ENCODE results near the gene PCDHB4.

DNA sequence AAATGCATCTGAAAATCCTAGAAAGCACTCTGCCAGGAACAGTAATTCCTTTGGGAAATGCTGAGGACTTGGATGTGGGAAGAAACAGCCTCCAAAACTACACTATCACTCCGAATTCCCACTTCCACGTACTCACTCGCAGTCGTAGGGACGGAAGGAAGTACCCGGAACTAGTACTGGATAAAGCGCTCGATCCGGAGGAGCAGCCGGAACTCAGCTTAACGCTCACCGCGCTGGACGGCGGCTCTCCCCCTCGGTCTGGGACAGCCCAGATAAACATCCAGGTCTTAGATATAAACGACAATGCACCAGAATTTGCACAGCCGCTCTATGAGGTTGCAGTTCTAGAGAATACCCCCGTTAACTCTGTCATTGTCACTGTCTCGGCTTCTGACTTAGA is 20.6 kb upstream of the PCDHB4 start:
- TF ChIP-seq, protein P1, sequence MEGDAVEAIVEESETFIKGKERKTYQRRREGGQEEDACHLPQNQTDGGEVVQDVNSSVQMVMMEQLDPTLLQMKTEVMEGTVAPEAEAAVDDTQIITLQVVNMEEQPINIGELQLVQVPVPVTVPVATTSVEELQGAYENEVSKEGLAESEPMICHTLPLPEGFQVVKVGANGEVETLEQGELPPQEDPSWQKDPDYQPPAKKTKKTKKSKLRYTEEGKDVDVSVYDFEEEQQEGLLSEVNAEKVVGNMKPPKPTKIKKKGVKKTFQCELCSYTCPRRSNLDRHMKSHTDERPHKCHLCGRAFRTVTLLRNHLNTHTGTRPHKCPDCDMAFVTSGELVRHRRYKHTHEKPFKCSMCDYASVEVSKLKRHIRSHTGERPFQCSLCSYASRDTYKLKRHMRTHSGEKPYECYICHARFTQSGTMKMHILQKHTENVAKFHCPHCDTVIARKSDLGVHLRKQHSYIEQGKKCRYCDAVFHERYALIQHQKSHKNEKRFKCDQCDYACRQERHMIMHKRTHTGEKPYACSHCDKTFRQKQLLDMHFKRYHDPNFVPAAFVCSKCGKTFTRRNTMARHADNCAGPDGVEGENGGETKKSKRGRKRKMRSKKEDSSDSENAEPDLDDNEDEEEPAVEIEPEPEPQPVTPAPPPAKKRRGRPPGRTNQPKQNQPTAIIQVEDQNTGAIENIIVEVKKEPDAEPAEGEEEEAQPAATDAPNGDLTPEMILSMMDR (conservative IDR thresholded peaks at IDR 0.05 in 1 of 2, IDR thresholded peaks at IDR 0.05 in 1 of 2; ENCODE audit: extremely low read depth in 1 of 2, insufficient read depth in 1 of 2, low read depth in 1 of 2, low read length in 2 of 2) = no peak
- no peak for TF ChIP-seq EZH2 (IDR thresholded peaks at IDR 0.05; ENCODE audit: borderline replicate concordance, low read length)
